HCT116 (cell line): ENCODE data around the gene RASL12.

Source experiments
- CTCF ChIP-seq, 3 experiments: fragments of 200-600 bp in 1 of 3; sonication (generic) in 1 of 3; IDR thresholded peaks in 2 of 3; conservative IDR thresholded peaks in 1 of 3; 2 replicates each; pipeline ENCODE4 v1.5.1; 2012 to 2017; ENCODE audit warnings: low read depth in 2 of 3, low read length in 2 of 3, antibody characterized with exemption in 1 of 3, borderline replicate concordance in 1 of 3, control low read depth in 1 of 3, mild to moderate bottlenecking in 1 of 3, mixed read lengths in 1 of 3, mixed run types in 1 of 3, moderate library complexity in 1 of 3; ENCODE audit not compliant: insufficient read depth in 1 of 3
- EGR1 ChIP-seq: IDR thresholded peaks from 2 replicates; pipeline ENCODE4 v1.6.1; 2012; ENCODE audit warnings: low read depth
- EZH2 ChIP-seq: fragments of 200-600 bp; sonication (generic); IDR thresholded peaks from 2 replicates; pipeline ENCODE4 v1.6.1; 2017; ENCODE audit warnings: antibody characterized with exemption, mixed run types
- EZH2phosphoT487 ChIP-seq: fragments of 200-600 bp; IDR thresholded peaks from 2 replicates; pipeline ENCODE4 v1.6.1; 2018; ENCODE audit warnings: antibody characterized with exemption, borderline replicate concordance
- POLR2A ChIP-seq: IDR thresholded peaks from 2 replicates; pipeline ENCODE4 v1.7.0; 2011; ENCODE audit warnings: borderline replicate concordance; ENCODE audit not compliant: insufficient read depth, insufficient read length; ENCODE audit errors: extremely low read depth
- ZFX ChIP-seq: fragments of 450-650 bp; IDR thresholded peaks from 2 replicates; pipeline ENCODE4 v1.6.1; 2017

GRCh38 chr15:65096481-65097385 is 28.9 kb upstream of the RASL12 start:
- TF ChIP-seq CTCF (IDR thresholded peaks at IDR 0.05 in 2 of 3, conservative IDR thresholded peaks at IDR 0.05 in 1 of 3; ENCODE audit: borderline replicate concordance in 1 of 3, insufficient read depth in 1 of 3, low read depth in 2 of 3, low read length in 2 of 3) (no peak), EZH2 (no peak), EZH2phosphoT487 (no peak), ZFX (no peak), POLR2A (no peak), EGR1 (no peak)
